Amniotic stem cell (primary cell): ENCODE data around the gene ITGBL1.

ENCODE experiments used
- DNase-seq: peaks from one replicate; lab custom pipeline; 2025; lab: John Stamatoyannopoulos, UW

Gene ITGBL1

GRCh38 chr13:101752432-101752831 lies 300.0 kb downstream of the ITGBL1 start:
- no peak for DNase-seq

GRCh38 chr13:101755228-101755887 lies 302.9 kb downstream of the ITGBL1 start:
- DNase-seq: no peak

- DNase-seq: no peak
These were observed 305.1 kb downstream of the ITGBL1 start for GRCh38 chr13:101757446-101758039.

GRCh38 chr13:101763191-101763590 lies 310.7 kb downstream of the ITGBL1 start:
- DNase-seq: no peak
